T-helper 2 cell treated with Interferon-gamma antibody and Interleukin-4, amounts not matched to agents 5 μg/mL and 100 μg/mL, for 36 hours (primary cell): ENCODE results near the gene SRP54.

Source experiments
- DNase-seq: peaks from one replicate; pipeline ENCODE4 v3.0.0; 2021; ENCODE audit warnings: low spot score
- H3K27ac Mint-ChIP-seq: one replicate; pipeline ENCODE4 v1.8.0; 2021; ENCODE audit warnings: mild to moderate bottlenecking, mixed read lengths
- H3K27me3 Mint-ChIP-seq: one replicate; pipeline ENCODE4 v1.8.0; 2021; ENCODE audit warnings: low read depth, mixed read lengths
- H3K36me3 Mint-ChIP-seq: one replicate; pipeline ENCODE4 v1.8.0; 2021; ENCODE audit warnings: low read depth, mixed read lengths
- H3K4me1 Mint-ChIP-seq: one replicate; pipeline ENCODE4 v1.8.0; 2021; ENCODE audit warnings: low read depth, mixed read lengths
- H3K4me3 Mint-ChIP-seq: one replicate; pipeline ENCODE4 v1.8.0; 2022; ENCODE audit warnings: mild to moderate bottlenecking, moderate library complexity, mixed read lengths
- H3K9me3 Mint-ChIP-seq: one replicate; pipeline ENCODE4 v1.8.0; 2021; ENCODE audit warnings: mixed read lengths

SRP54 gene

GRCh38 chr14:34966413-34966812, 16.4 kb upstream of the SRP54 start:
- H3K9me3 Mint-ChIP-seq, result no peaks in the 10 kb centered on the region
- H3K4me3 Mint-ChIP-seq, result no peak overlapping the region
- peak; percentile 13 for DNase-seq
- H3K36me3 Mint-ChIP-seq, result peaks cover 11% of the 10 kb centered on the region
- no peaks in the 10 kb centered on the region for H3K27me3 Mint-ChIP-seq
- H3K27ac Mint-ChIP-seq, result no peak overlapping the region
- peaks cover 6% of the 10 kb centered on the region for H3K4me1 Mint-ChIP-seq

GRCh38 chr14:34970665-34971064, 12.1 kb upstream of the SRP54 start:
- no peaks in the 10 kb centered on the region for H3K27me3 Mint-ChIP-seq
- H3K36me3 Mint-ChIP-seq, result peaks cover 15% of the 10 kb centered on the region
- H3K4me3 Mint-ChIP-seq, result no peak overlapping the region
- DNase-seq, result no peak
- no peaks in the 10 kb centered on the region for H3K9me3 Mint-ChIP-seq
- H3K27ac Mint-ChIP-seq, result no peak overlapping the region
- peaks cover 10% of the 10 kb centered on the region for H3K4me1 Mint-ChIP-seq

- no peak overlapping the region for H3K4me3 Mint-ChIP-seq
- no peak overlapping the region for H3K27ac Mint-ChIP-seq
- H3K27me3 Mint-ChIP-seq, result no peaks in the 10 kb centered on the region
- H3K4me1 Mint-ChIP-seq, result peaks cover 10% of the 10 kb centered on the region
- peaks cover 15% of the 10 kb centered on the region for H3K36me3 Mint-ChIP-seq
- no peak for DNase-seq
- H3K9me3 Mint-ChIP-seq, result no peaks in the 10 kb centered on the region
Observed at GRCh38 chr14:34971381-34971780, 11.4 kb upstream of the SRP54 start.

- DNase-seq, result no peak
- H3K9me3 Mint-ChIP-seq, result no peaks in the 10 kb centered on the region
- H3K36me3 Mint-ChIP-seq, result peaks cover 15% of the 10 kb centered on the region
- H3K27ac Mint-ChIP-seq, result no peak overlapping the region
- H3K27me3 Mint-ChIP-seq, result no peaks in the 10 kb centered on the region
- H3K4me1 Mint-ChIP-seq, result peaks cover 8% of the 10 kb centered on the region
- no peak overlapping the region for H3K4me3 Mint-ChIP-seq
Observed at GRCh38 chr14:34971801-34972200, 11.0 kb upstream of the SRP54 start.

- Mint-ChIP-seq H3K4me3 (no peak overlapping the region), H3K9me3 (no peaks in the 10 kb centered on the region), H3K4me1 (no peaks in the 10 kb centered on the region), H3K36me3 (peaks cover 3% of the 10 kb centered on the region), H3K27me3 (no peaks in the 10 kb centered on the region), H3K27ac (no peak overlapping the region)
- no peak for DNase-seq
Observed at GRCh38 chr14:34978444-34978843, 4.3 kb upstream of the SRP54 start.

- H3K4me3 Mint-ChIP-seq, result peak overlapping the region; percentile 14
- peaks cover 8% of the 10 kb centered on the region for H3K4me1 Mint-ChIP-seq
- no peaks in the 10 kb centered on the region for H3K9me3 Mint-ChIP-seq
- no peak for DNase-seq
- H3K36me3 Mint-ChIP-seq, result peaks cover 7% of the 10 kb centered on the region
- no peaks in the 10 kb centered on the region for H3K27me3 Mint-ChIP-seq
- H3K27ac Mint-ChIP-seq, result no peak overlapping the region
Observed at GRCh38 chr14:34980337-34980900, 2.4 kb upstream of the SRP54 start.

- Mint-ChIP-seq H3K36me3 (peaks cover 9% of the 10 kb centered on the region), H3K27me3 (no peaks in the 10 kb centered on the region), H3K4me3 (no peak overlapping the region), H3K4me1 (peaks cover 17% of the 10 kb centered on the region), H3K9me3 (no peaks in the 10 kb centered on the region), H3K27ac (no peak overlapping the region)
- DNase-seq, result no peak
Observed at GRCh38 chr14:34981743-34982420, 910 bp upstream of the SRP54 start.

GRCh38 chr14:34983148-34983760, 462 bp downstream of the SRP54 start:
- no peak overlapping the region for H3K4me3 Mint-ChIP-seq
- no peak for DNase-seq
- peaks cover 19% of the 10 kb centered on the region for H3K4me1 Mint-ChIP-seq

GRCh38 chr14:34983786-34984185, 994 bp downstream of the SRP54 start:
- Mint-ChIP-seq H3K4me1 (peaks cover 19% of the 10 kb centered on the region), H3K27ac (no peak overlapping the region), H3K27me3 (no peaks in the 10 kb centered on the region), H3K36me3 (peaks cover 9% of the 10 kb centered on the region), H3K4me3 (no peak overlapping the region), H3K9me3 (no peaks in the 10 kb centered on the region)
- no peak for DNase-seq

More at GRCh38 chr14:34983148-34983760, 462 bp downstream of the SRP54 start:
- H3K9me3 Mint-ChIP-seq, result no peaks in the 10 kb centered on the region
- peaks cover 9% of the 10 kb centered on the region for H3K36me3 Mint-ChIP-seq
- H3K27me3 Mint-ChIP-seq, result no peaks in the 10 kb centered on the region
- H3K27ac Mint-ChIP-seq, result no peak overlapping the region

GRCh38 chr14:34985740-34986139, 2.9 kb downstream of the SRP54 start:
- H3K4me1 Mint-ChIP-seq, result peaks cover 22% of the 10 kb centered on the region
- H3K27me3 Mint-ChIP-seq, result no peaks in the 10 kb centered on the region
- DNase-seq, result no peak
- no peaks in the 10 kb centered on the region for H3K9me3 Mint-ChIP-seq
- H3K36me3 Mint-ChIP-seq, result peaks cover 9% of the 10 kb centered on the region
- H3K27ac Mint-ChIP-seq, result no peak overlapping the region
- H3K4me3 Mint-ChIP-seq, result peak overlapping the region; percentile 77

GRCh38 chr14:34987180-34987579, 4.4 kb downstream of the SRP54 start:
- H3K4me1 Mint-ChIP-seq, result peaks cover 24% of the 10 kb centered on the region
- no peak for DNase-seq
- no peaks in the 10 kb centered on the region for H3K9me3 Mint-ChIP-seq
- no peak overlapping the region for H3K4me3 Mint-ChIP-seq
- peaks cover 9% of the 10 kb centered on the region for H3K36me3 Mint-ChIP-seq
- H3K27ac Mint-ChIP-seq, result no peak overlapping the region
- no peaks in the 10 kb centered on the region for H3K27me3 Mint-ChIP-seq

GRCh38 chr14:34989762-34990161, 7.0 kb downstream of the SRP54 start:
- H3K4me1 Mint-ChIP-seq, result peaks cover 27% of the 10 kb centered on the region
- no peaks in the 10 kb centered on the region for H3K27me3 Mint-ChIP-seq
- no peak for DNase-seq
- H3K36me3 Mint-ChIP-seq, result peaks cover 7% of the 10 kb centered on the region
- no peaks in the 10 kb centered on the region for H3K9me3 Mint-ChIP-seq
- H3K4me3 Mint-ChIP-seq, result no peak overlapping the region
- no peak overlapping the region for H3K27ac Mint-ChIP-seq

GRCh38 chr14:34993426-34993825, 10.6 kb downstream of the SRP54 start:
- no peak for DNase-seq
- no peak overlapping the region for H3K27ac Mint-ChIP-seq

GRCh38 chr14:34994668-34995067, 11.9 kb downstream of the SRP54 start:
- peaks cover 10% of the 10 kb centered on the region for H3K36me3 Mint-ChIP-seq
- no peak for DNase-seq
- no peak overlapping the region for H3K4me3 Mint-ChIP-seq
- H3K9me3 Mint-ChIP-seq, result no peaks in the 10 kb centered on the region
- peaks cover 16% of the 10 kb centered on the region for H3K4me1 Mint-ChIP-seq
- no peaks in the 10 kb centered on the region for H3K27me3 Mint-ChIP-seq
- no peak overlapping the region for H3K27ac Mint-ChIP-seq

More at GRCh38 chr14:34993426-34993825, 10.6 kb downstream of the SRP54 start:
- Mint-ChIP-seq H3K36me3 (peaks cover 10% of the 10 kb centered on the region), H3K9me3 (no peaks in the 10 kb centered on the region), H3K27me3 (no peaks in the 10 kb centered on the region), H3K4me3 (no peak overlapping the region), H3K4me1 (peaks cover 19% of the 10 kb centered on the region)
